AG04450 (cell line): ENCODE measurements around the gene MAD1L1. TPM values are rescaled to one million over a fixed set of nuclear protein-coding genes. Genes with fewer than 3 reads are reported as not detected.

Experiments
- CTCF ChIA-PET: fragments of 300-600, 350-600 bp; formaldehyde crosslinking; extraction: SDS; loops from one replicate; lab custom pipeline; 2022; ENCODE audit warnings: antibody characterized with exemption, inconsistent platforms; lab: Charles Lee
- POLR2A ChIA-PET: fragments of 350-600 bp; formaldehyde crosslinking; extraction: SDS; loops from one replicate; lab custom pipeline; 2021; ENCODE audit warnings: antibody characterized with exemption, inconsistent platforms; lab: Yijun Ruan, JAX
- DNase-seq: peaks from one replicate; pipeline ENCODE4 v3.0.0-alpha.2; 2011; ENCODE audit warnings: low read depth, low spot score
- H3K27ac ChIP-seq: one replicate; pipeline ENCODE4 v1.5.1; 2012; ENCODE audit warnings: low read depth, low read length, control low read depth
- H3K27me3 ChIP-seq: one replicate; pipeline ENCODE4 v1.6.0; 2012; ENCODE audit warnings: low read length; ENCODE audit not compliant: control insufficient read depth, insufficient read depth
- H3K4me3 ChIP-seq: 2 replicates; pipeline ENCODE4 v1.5.1; 2011; ENCODE audit warnings: mild to moderate bottlenecking, low read depth, low read length, control low read depth
- H3K9me3 ChIP-seq: 2 replicates; pipeline ENCODE4 v1.5.1; 2012; ENCODE audit warnings: low read length; ENCODE audit not compliant: control insufficient read depth, insufficient read depth
- polyA plus RNA-seq: library from polyadenylated mRNA; depleted of rRNA; stranded (reverse); fragments of >200 nt; gene quantifications from 2 replicates; pipeline ENCODE4 v1.2.3, GENCODE V29; 2011
- TF ChIP-seq, protein P1 (sequence below): IDR thresholded peaks from 2 replicates; pipeline ENCODE4 v1.5.1; 2011; ENCODE audit warnings: low read depth, low read length, control low read depth, inconsistent platforms

Gene MAD1L1
- polyA plus RNA-seq, 1 experiment, result 11.9 TPM

GRCh38 chr7:2104107-2104710, 128.5 kb downstream of the MAD1L1 start:
- TF ChIP-seq, protein P1, sequence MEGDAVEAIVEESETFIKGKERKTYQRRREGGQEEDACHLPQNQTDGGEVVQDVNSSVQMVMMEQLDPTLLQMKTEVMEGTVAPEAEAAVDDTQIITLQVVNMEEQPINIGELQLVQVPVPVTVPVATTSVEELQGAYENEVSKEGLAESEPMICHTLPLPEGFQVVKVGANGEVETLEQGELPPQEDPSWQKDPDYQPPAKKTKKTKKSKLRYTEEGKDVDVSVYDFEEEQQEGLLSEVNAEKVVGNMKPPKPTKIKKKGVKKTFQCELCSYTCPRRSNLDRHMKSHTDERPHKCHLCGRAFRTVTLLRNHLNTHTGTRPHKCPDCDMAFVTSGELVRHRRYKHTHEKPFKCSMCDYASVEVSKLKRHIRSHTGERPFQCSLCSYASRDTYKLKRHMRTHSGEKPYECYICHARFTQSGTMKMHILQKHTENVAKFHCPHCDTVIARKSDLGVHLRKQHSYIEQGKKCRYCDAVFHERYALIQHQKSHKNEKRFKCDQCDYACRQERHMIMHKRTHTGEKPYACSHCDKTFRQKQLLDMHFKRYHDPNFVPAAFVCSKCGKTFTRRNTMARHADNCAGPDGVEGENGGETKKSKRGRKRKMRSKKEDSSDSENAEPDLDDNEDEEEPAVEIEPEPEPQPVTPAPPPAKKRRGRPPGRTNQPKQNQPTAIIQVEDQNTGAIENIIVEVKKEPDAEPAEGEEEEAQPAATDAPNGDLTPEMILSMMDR, result peak; percentile 82
- H3K9me3 ChIP-seq, result no peaks in the 10 kb centered on the region; the same call in 1 of the 2 replicates
- peak overlapping the region; percentile 80 for H3K27ac ChIP-seq
- peak; percentile 76 for DNase-seq
- ChIA-PET CTCF (interaction anchor here (0.5 to 1.5 kb wide), 10 partner anchors 8 to 440 kb away, joined by 3 to 8 read pairs (median 3); no protein-coding TSS in a partner anchor), POLR2A (interaction anchor here (0.6 to 1.2 kb wide), 2 partner anchors 53 to 71 kb away, joined by 3 to 13 read pairs; no protein-coding TSS in a partner anchor)
- H3K4me3 ChIP-seq, result no peak overlapping the region
- no peaks in the 10 kb centered on the region for H3K27me3 ChIP-seq

DNA sequence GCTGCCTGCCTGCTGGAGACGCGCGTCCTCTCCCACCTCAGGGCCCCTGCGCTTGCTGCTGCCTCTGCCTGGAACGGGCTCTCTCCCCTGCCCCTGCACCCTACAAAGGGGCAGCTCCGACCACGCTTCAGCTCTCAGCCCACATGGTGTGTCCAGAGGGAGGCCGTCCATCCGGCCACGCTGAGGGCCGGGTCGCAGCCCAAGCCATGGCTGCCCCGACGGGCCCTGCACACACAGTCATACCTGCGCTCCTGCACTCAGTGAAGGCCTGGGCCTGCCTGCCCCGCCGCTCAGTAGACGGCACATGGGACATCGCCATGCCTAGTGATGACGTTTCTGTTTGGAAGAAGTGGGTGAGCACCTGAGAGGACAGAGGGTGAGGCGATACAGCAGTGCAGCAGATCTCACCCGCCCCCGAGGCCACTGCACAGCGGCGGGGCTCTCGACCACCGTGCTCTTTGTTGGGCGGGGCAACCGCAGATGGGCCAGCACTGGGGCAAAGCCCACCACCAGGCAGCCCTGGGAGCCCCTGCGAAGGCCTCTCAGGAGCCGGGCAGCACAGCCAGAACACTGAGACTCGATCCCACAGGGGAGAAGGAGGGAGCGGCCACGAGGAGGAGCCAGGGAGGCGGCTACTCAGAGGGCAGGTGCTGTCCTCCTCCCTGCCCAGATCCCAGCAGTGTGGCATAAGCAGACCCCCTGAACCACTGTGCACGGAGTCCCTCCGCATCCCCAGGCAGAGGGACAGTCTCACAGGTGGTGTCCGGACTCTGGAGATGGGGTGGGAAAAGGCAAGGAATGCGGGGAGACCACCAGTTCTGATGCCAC, 129.5 kb downstream of the MAD1L1 start:
- Histone ChIP-seq H3K9me3 (no peaks in the 10 kb centered on the region; the same call in 1 of the 2 replicates), H3K4me3 (no peak overlapping the region), H3K27me3 (no peaks in the 10 kb centered on the region), H3K27ac (peak overlapping the region; percentile 80)
- DNase-seq, result no peak
- TF ChIP-seq, protein P1, result no peak
- ChIA-PET POLR2A (no interaction called here), CTCF (interaction anchor here (0.5 to 1.5 kb wide), 4 partner anchors 10 to 146 kb away, joined by 3 to 8 read pairs (median 6); no protein-coding TSS in a partner anchor)

DNA sequence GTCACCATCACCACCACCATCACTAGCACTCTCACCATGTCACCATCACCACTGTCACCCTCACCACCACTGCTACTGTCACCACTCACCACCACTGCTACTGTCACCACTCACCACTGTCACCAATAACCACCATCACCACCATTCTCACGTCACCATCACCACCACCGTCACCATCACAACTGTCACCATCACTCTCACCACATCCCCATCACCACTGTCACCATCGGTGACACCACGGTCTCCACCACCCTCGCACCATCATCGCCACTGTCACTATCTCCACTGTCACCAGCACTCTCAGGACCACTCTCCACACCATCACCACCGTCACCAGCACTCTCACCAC, 130.4 kb downstream of the MAD1L1 start:
- DNase-seq, result no peak
- POLR2A ChIA-PET, result no interaction called here
- TF ChIP-seq, protein P1, result no peak
- H3K27me3 ChIP-seq, result no peaks in the 10 kb centered on the region
- CTCF ChIA-PET, result no interaction called here
- no peak overlapping the region for H3K27ac ChIP-seq
- no peaks in the 10 kb centered on the region; the same call in 1 of the 2 replicates for H3K9me3 ChIP-seq
- no peak overlapping the region for H3K4me3 ChIP-seq

DNA sequence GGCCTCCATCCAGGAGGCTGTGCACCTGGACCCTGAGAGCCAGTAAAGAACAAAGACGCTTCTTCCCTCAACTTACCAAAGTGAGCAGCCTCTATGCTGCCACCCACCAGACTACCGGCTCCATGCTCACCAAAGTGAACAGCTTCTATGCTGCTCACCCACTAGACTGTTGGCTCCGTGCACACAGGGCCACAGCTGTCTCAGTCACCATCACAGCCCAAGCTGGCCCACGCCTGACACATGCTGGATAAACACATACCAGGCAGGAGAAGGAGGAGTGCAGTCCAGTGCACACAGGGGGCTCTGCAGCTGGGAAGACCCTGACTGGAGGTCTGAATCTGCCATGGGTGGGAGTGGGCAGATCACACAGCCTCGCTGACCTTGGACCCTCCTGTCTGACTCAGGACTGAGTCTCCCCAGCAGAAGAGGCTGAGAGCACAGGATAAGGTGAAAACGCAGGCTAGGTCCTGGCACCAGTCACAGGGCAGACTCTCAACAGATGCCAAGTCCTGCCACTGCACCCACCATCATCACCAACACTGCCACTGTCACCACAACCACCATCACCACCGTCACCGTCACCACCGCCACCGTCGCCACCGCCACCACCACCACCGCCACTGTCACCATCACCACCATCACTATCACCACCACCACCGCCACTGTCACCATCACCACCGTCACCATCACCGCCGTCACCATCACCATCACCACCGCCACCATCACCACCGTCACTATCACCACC, 130.9 kb downstream of the MAD1L1 start:
- Histone ChIP-seq H3K9me3 (no peaks in the 10 kb centered on the region; the same call in 1 of the 2 replicates), H3K27me3 (no peaks in the 10 kb centered on the region), H3K4me3 (no peak overlapping the region), H3K27ac (no peak overlapping the region)
- POLR2A ChIA-PET, result no interaction called here
- CTCF ChIA-PET, result no interaction called here
- TF ChIP-seq, protein P1, result no peak
- no peak for DNase-seq
